ENCODE measurements around the gene AXIN1.

The AXIN1 gene

DNA sequence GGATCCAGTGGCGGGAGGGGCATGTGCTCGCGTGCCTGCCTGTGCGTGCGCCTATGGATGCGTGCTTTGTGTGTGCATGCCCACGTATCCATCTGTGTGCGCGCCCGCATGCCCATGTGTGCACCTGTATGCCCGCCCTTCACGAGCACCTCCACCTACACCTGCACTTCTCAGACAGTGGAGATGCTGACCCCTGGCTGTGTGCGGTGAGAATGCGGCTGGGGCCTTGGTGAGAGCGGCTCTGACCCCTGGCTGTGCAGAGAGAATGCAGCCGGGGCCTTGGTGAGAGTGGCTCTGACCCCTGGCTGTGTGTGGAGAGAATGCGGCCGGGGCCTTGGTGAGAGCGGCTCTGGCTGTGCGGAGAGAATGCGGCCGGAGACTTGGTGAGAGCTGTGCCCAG is 33.9 kb downstream of the AXIN1 start:
- H3K27ac ChIP-seq (ENCODE audit: insufficient read depth, low read length, poor library complexity, severe bottlenecking), result no peak overlapping the region
- no peak for DNase-seq
- peaks cover 23% of the 10 kb centered on the region for H3K36me3 ChIP-seq (ENCODE audit: control insufficient read depth, insufficient read depth, low read length)
- H3K9me3 ChIP-seq (ENCODE audit: control insufficient read depth, low read length), result no peaks in the 10 kb centered on the region
- peaks cover 5% of the 10 kb centered on the region for H3K4me1 ChIP-seq (ENCODE audit: control insufficient read depth, insufficient read depth, low read length, poor library complexity, severe bottlenecking)
- no peak overlapping the region for H3K4me3 ChIP-seq (ENCODE audit: insufficient read depth, low read depth, low read length, poor library complexity, severe bottlenecking)
- H3K27me3 ChIP-seq (replicated peaks; ENCODE audit: control insufficient read depth, insufficient read depth, low read length, poor library complexity, severe bottlenecking), result no peaks in the 10 kb centered on the region

GRCh38 chr16:317583-317982 is 34.9 kb downstream of the AXIN1 start:
- Histone ChIP-seq H3K4me3 (ENCODE audit: insufficient read depth, low read depth, low read length, poor library complexity, severe bottlenecking) (no peak overlapping the region), H3K36me3 (ENCODE audit: control insufficient read depth, insufficient read depth, low read length) (peaks cover 33% of the 10 kb centered on the region), H3K27me3 (replicated peaks; ENCODE audit: control insufficient read depth, insufficient read depth, low read length, poor library complexity, severe bottlenecking) (no peaks in the 10 kb centered on the region), H3K9me3 (ENCODE audit: control insufficient read depth, low read length) (no peaks in the 10 kb centered on the region), H3K4me1 (ENCODE audit: control insufficient read depth, insufficient read depth, low read length, poor library complexity, severe bottlenecking) (peaks cover under 1% of the 10 kb centered on the region), H3K27ac (ENCODE audit: insufficient read depth, low read length, poor library complexity, severe bottlenecking) (no peak overlapping the region)
- DNase-seq, result no peak

DNA sequence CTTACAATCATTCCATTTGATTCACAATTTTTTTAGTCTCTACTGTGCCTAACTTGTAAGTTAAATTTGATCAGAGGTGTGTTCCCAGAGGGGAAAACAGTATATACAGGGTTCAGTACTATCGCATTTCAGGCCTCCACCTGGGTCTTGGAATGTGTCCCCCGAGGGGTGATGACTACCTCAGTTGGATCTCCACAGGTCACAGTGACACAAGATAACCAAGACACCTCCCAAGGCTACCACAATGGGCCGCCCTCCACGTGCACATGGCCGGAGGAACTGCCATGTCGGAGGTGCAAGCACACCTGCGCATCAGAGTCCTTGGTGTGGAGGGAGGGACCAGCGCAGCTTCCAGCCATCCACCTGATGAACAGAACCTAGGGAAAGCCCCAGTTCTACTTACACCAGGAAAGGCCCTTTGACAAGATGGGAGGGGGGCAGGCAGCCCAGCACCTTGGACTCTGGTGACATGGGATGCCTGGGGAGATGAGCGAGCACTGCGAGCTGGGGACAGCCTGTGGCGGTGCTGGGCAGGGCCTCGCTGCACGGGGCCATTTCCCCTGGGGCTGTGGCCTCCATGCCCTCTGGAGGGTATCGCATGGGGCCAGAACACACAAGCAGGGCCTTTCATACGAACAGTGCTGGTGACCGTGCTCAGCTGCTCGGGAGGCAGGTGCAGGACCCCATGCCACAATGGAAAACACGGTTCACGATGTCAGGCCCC is 35.6 kb downstream of the AXIN1 start:
- Histone ChIP-seq H3K4me3 (ENCODE audit: insufficient read depth, low read depth, low read length, poor library complexity, severe bottlenecking) (no peak overlapping the region), H3K27ac (ENCODE audit: insufficient read depth, low read length, poor library complexity, severe bottlenecking) (no peak overlapping the region), H3K4me1 (ENCODE audit: control insufficient read depth, insufficient read depth, low read length, poor library complexity, severe bottlenecking) (no peaks in the 10 kb centered on the region), H3K36me3 (ENCODE audit: control insufficient read depth, insufficient read depth, low read length) (peaks cover 40% of the 10 kb centered on the region), H3K9me3 (ENCODE audit: control insufficient read depth, low read length) (no peaks in the 10 kb centered on the region), H3K27me3 (replicated peaks; ENCODE audit: control insufficient read depth, insufficient read depth, low read length, poor library complexity, severe bottlenecking) (no peaks in the 10 kb centered on the region)
- no peak for DNase-seq

DNA sequence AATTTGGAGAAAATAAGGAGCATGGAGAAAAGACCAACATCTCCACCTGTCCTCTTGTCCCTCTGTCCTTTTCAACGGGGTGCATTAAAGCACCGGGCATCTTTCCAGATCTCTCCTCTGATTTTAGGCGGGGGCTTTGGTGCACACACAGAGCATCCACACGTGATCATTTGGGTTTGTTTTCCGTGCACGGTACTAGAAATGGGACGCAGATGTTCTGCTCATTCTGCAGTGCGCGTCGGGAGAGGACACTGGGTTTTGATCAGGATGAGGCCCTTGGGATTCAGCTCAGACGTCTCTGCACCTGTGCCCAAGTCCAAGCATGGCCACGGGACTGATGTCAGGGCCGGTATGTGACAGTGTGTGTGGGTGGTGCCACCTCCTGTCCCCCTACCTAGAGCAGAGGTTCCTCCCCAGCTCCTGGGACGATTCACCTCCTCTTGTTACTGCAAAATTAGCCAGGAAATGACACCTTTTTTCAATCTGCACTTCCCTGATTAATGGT is 37.7 kb downstream of the AXIN1 start:
- Histone ChIP-seq H3K27ac (ENCODE audit: insufficient read depth, low read length, poor library complexity, severe bottlenecking) (no peak overlapping the region), H3K36me3 (ENCODE audit: control insufficient read depth, insufficient read depth, low read length) (peaks cover 43% of the 10 kb centered on the region), H3K4me3 (ENCODE audit: insufficient read depth, low read depth, low read length, poor library complexity, severe bottlenecking) (no peak overlapping the region), H3K9me3 (ENCODE audit: control insufficient read depth, low read length) (no peaks in the 10 kb centered on the region), H3K4me1 (ENCODE audit: control insufficient read depth, insufficient read depth, low read length, poor library complexity, severe bottlenecking) (no peaks in the 10 kb centered on the region), H3K27me3 (replicated peaks; ENCODE audit: control insufficient read depth, insufficient read depth, low read length, poor library complexity, severe bottlenecking) (no peaks in the 10 kb centered on the region)
- no peak for DNase-seq

GRCh38 chr16:314351-314750 is 38.2 kb downstream of the AXIN1 start:
- Histone ChIP-seq H3K4me1 (ENCODE audit: control insufficient read depth, insufficient read depth, low read length, poor library complexity, severe bottlenecking) (no peaks in the 10 kb centered on the region), H3K36me3 (ENCODE audit: control insufficient read depth, insufficient read depth, low read length) (peaks cover 47% of the 10 kb centered on the region)

GRCh38 chr16:311725-312124 is 40.8 kb downstream of the AXIN1 start:
- no peak for DNase-seq
- Histone ChIP-seq H3K9me3 (ENCODE audit: control insufficient read depth, low read length) (no peaks in the 10 kb centered on the region), H3K27ac (ENCODE audit: insufficient read depth, low read length, poor library complexity, severe bottlenecking) (no peak overlapping the region)

More at GRCh38 chr16:314351-314750, 38.2 kb downstream of the AXIN1 start:
- H3K9me3 ChIP-seq (ENCODE audit: control insufficient read depth, low read length), result no peaks in the 10 kb centered on the region
- no peaks in the 10 kb centered on the region for H3K27me3 ChIP-seq (replicated peaks; ENCODE audit: control insufficient read depth, insufficient read depth, low read length, poor library complexity, severe bottlenecking)
- no peak overlapping the region for H3K27ac ChIP-seq (ENCODE audit: insufficient read depth, low read length, poor library complexity, severe bottlenecking)
- no peak overlapping the region for H3K4me3 ChIP-seq (ENCODE audit: insufficient read depth, low read depth, low read length, poor library complexity, severe bottlenecking)
- DNase-seq, result no peak

GRCh38 chr16:309476-309875 is 43.0 kb downstream of the AXIN1 start:
- H3K4me1 ChIP-seq (ENCODE audit: control insufficient read depth, insufficient read depth, low read length, poor library complexity, severe bottlenecking), result no peaks in the 10 kb centered on the region
- H3K36me3 ChIP-seq (ENCODE audit: control insufficient read depth, insufficient read depth, low read length), result peaks cover 61% of the 10 kb centered on the region
- H3K4me3 ChIP-seq (ENCODE audit: insufficient read depth, low read depth, low read length, poor library complexity, severe bottlenecking), result no peak overlapping the region
- H3K27me3 ChIP-seq (replicated peaks; ENCODE audit: control insufficient read depth, insufficient read depth, low read length, poor library complexity, severe bottlenecking), result no peaks in the 10 kb centered on the region
- H3K27ac ChIP-seq (ENCODE audit: insufficient read depth, low read length, poor library complexity, severe bottlenecking), result no peak overlapping the region
- no peak for DNase-seq
- no peaks in the 10 kb centered on the region for H3K9me3 ChIP-seq (ENCODE audit: control insufficient read depth, low read length)

More at GRCh38 chr16:311725-312124, 40.8 kb downstream of the AXIN1 start:
- Histone ChIP-seq H3K4me3 (ENCODE audit: insufficient read depth, low read depth, low read length, poor library complexity, severe bottlenecking) (no peak overlapping the region), H3K4me1 (ENCODE audit: control insufficient read depth, insufficient read depth, low read length, poor library complexity, severe bottlenecking) (no peaks in the 10 kb centered on the region), H3K36me3 (ENCODE audit: control insufficient read depth, insufficient read depth, low read length) (peaks cover 59% of the 10 kb centered on the region), H3K27me3 (replicated peaks; ENCODE audit: control insufficient read depth, insufficient read depth, low read length, poor library complexity, severe bottlenecking) (no peaks in the 10 kb centered on the region)

DNA sequence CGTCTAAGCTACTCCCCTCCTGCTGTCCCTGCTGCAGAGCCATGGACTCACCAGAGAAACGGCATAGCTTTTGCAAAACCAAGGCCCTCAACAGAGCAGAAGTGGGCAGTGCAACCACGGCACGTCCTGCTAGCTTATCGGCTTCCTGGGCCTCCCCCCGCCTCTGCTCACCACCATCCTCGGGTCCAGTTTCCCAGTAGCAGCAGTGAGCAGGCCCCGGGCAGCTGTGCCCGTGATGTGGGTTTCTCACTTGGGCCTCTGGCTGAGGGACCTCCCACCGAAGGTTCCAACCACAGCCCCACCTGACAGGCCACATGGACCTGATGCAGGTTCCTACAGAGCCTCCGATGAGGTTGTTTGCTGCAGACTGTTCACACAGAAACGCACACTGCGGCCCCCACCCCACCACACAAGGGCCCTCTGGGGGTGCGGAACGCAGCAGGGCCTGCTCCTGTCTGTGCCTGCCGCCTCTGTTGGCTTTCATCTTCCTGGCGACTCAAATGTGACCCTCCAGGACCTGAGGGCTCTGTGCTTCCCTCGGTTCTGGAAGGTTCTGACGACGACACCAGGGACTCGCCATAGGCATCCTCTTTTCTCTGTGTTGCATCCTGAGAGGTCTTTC is 44.7 kb downstream of the AXIN1 start:
- no peak overlapping the region for H3K27ac ChIP-seq (ENCODE audit: insufficient read depth, low read length, poor library complexity, severe bottlenecking)
- no peak for DNase-seq
- peaks cover 51% of the 10 kb centered on the region for H3K36me3 ChIP-seq (ENCODE audit: control insufficient read depth, insufficient read depth, low read length)
- no peaks in the 10 kb centered on the region for H3K4me1 ChIP-seq (ENCODE audit: control insufficient read depth, insufficient read depth, low read length, poor library complexity, severe bottlenecking)
- no peak overlapping the region for H3K4me3 ChIP-seq (ENCODE audit: insufficient read depth, low read depth, low read length, poor library complexity, severe bottlenecking)
- H3K27me3 ChIP-seq (replicated peaks; ENCODE audit: control insufficient read depth, insufficient read depth, low read length, poor library complexity, severe bottlenecking), result no peaks in the 10 kb centered on the region
- no peaks in the 10 kb centered on the region for H3K9me3 ChIP-seq (ENCODE audit: control insufficient read depth, low read length)

DNA sequence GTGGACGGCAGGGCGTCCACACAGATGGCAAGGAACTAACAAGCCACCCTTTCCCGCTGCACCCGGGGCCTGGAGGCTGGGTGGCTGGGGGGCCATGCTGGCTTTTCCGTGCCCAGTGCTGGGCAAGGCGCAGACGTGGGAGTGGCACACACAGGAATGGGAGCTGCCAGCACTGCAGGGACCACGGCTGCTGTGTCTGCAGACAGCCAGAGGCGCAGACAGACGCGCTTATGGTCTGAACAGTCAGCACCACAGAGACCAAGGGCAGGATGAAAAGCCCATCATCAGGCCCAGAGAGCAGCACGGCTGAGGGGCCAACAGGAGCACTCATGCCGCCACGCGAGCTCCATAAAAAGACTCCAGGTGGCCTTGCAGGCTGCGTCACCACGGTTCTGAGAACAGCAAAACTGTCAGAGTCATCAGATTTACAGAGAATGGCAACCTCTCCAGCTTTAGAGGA is 45.6 kb downstream of the AXIN1 start:
- no peak overlapping the region for H3K4me3 ChIP-seq (ENCODE audit: insufficient read depth, low read depth, low read length, poor library complexity, severe bottlenecking)
- DNase-seq, result no peak
- H3K36me3 ChIP-seq (ENCODE audit: control insufficient read depth, insufficient read depth, low read length), result peaks cover 46% of the 10 kb centered on the region
- H3K9me3 ChIP-seq (ENCODE audit: control insufficient read depth, low read length), result no peaks in the 10 kb centered on the region
- no peaks in the 10 kb centered on the region for H3K4me1 ChIP-seq (ENCODE audit: control insufficient read depth, insufficient read depth, low read length, poor library complexity, severe bottlenecking)
- no peak overlapping the region for H3K27ac ChIP-seq (ENCODE audit: insufficient read depth, low read length, poor library complexity, severe bottlenecking)
- H3K27me3 ChIP-seq (replicated peaks; ENCODE audit: control insufficient read depth, insufficient read depth, low read length, poor library complexity, severe bottlenecking), result no peaks in the 10 kb centered on the region

DNA sequence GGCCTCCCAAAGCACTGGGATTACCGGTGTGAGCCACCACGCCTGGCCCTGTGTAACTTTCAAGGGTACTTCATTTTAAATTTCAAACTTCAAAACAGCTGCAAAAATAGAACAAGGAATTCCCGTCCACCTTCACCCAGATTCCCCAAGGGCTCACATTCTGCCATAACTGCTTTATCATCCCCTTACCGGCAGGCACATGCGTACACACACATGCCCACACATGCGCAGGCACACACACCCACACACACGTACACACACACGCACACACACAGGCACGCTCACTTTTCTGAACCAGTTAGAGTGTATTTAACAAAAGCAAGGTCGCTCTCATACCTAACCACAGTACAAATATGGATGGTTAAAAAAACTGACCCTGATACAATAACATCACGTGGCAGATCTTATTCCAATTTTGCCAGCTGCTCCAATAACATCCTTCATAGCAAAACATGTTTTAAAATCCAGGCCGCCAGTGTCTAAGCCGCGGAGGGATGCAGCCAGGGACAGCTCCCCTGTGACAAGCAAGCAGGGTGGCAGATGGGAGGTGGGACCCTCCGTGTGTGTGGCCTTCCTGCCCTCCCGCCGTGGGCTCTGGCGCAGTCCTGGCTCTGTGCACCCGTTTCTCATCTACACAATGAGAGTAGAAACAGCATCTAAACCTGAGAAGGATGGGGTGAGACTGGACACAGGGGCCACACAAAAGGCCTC is 46.5 kb downstream of the AXIN1 start:
- Histone ChIP-seq H3K27ac (ENCODE audit: insufficient read depth, low read length, poor library complexity, severe bottlenecking) (no peak overlapping the region), H3K27me3 (replicated peaks; ENCODE audit: control insufficient read depth, insufficient read depth, low read length, poor library complexity, severe bottlenecking) (no peaks in the 10 kb centered on the region), H3K36me3 (ENCODE audit: control insufficient read depth, insufficient read depth, low read length) (peaks cover 43% of the 10 kb centered on the region), H3K4me1 (ENCODE audit: control insufficient read depth, insufficient read depth, low read length, poor library complexity, severe bottlenecking) (no peaks in the 10 kb centered on the region), H3K9me3 (ENCODE audit: control insufficient read depth, low read length) (no peaks in the 10 kb centered on the region), H3K4me3 (ENCODE audit: insufficient read depth, low read depth, low read length, poor library complexity, severe bottlenecking) (no peak overlapping the region)
- no peak for DNase-seq

Measured in effector memory CD4-positive, alpha-beta T cell (primary cell).